GM19238 (cell line): ENCODE data around the gene RAB36.
A peak's percentile ranks its signal among the peaks of the same experiment; 100 is the strongest.

Experiments used
- DNase-seq: peaks from one replicate; pipeline ENCODE4 v3.0.0; 2011; ENCODE audit warnings: low spot score; ENCODE audit not compliant: insufficient read length

The RAB36 gene

GRCh38 chr22:23144932-23145877 is at the start of gene RAB36:
Gene RAB36, plus strand, starts transcription at chr22:23145477. Its CDS starts 1,140 bp downstream, at chr22:23146617.
- peak; percentile 75 for DNase-seq

- DNase-seq = no peak
These were observed 49.4 kb upstream of the RAB36 start for GRCh38 chr22:23095733-23096342.

GRCh38 chr22:23097412-23098229 is 47.7 kb upstream of the RAB36 start:
- DNase-seq = no peak

GRCh38 chr22:23098230-23098705 is 47.0 kb upstream of the RAB36 start:
- DNase-seq = no peak

GRCh38 chr22:23098718-23099530 is 46.4 kb upstream of the RAB36 start:
- no peak for DNase-seq

GRCh38 chr22:23099531-23099804 is 45.8 kb upstream of the RAB36 start:
- DNase-seq = no peak

- DNase-seq = no peak
These were observed 45.0 kb upstream of the RAB36 start for GRCh38 chr22:23100124-23100801.

- no peak for DNase-seq
These were observed 43.8 kb upstream of the RAB36 start for GRCh38 chr22:23101524-23101923.

GRCh38 chr22:23102002-23102655 is 43.1 kb upstream of the RAB36 start:
- DNase-seq = no peak

GRCh38 chr22:23102776-23103175 is 42.5 kb upstream of the RAB36 start:
- no peak for DNase-seq

- DNase-seq = no peak
These were observed 41.9 kb upstream of the RAB36 start for GRCh38 chr22:23103199-23103954.

GRCh38 chr22:23104187-23104971 is 40.9 kb upstream of the RAB36 start:
- no peak for DNase-seq

- no peak for DNase-seq
These were observed 40.0 kb upstream of the RAB36 start for GRCh38 chr22:23105304-23105703.

GRCh38 chr22:23105919-23106318 is 39.4 kb upstream of the RAB36 start:
- no peak for DNase-seq

GRCh38 chr22:23106344-23106743 is 38.9 kb upstream of the RAB36 start:
- DNase-seq = no peak

GRCh38 chr22:23106906-23107367 is 38.3 kb upstream of the RAB36 start:
- no peak for DNase-seq

GRCh38 chr22:23107487-23108248 is 37.6 kb upstream of the RAB36 start:
- no peak for DNase-seq
